ENCODE measurements around the gene GPR65. TPM values are rescaled to one million over a fixed set of nuclear protein-coding genes. Genes with fewer than 3 reads are reported as not detected.

The GPR65 gene
- total RNA-seq, 1 donor from 2014 or later, result not detected

DNA sequence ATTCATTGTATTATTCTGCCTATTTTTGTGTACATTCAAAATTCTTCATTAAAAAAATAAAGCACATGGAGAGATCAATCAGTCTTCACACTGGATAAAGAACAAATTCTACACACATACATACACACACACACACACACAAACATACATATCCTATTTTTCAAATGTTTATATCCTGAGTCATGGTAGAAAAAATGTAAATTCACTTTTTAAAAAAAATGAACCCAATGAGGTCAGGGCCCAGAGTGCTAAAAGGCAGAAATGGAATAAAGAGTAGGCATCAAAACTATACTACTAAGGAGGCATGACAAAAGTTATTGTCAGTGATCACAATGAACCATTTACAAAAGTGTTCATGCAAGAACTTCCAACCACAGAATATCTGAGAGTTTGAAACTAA is 29.3 kb upstream of the GPR65 start:
- TF ChIP-seq, protein P1, sequence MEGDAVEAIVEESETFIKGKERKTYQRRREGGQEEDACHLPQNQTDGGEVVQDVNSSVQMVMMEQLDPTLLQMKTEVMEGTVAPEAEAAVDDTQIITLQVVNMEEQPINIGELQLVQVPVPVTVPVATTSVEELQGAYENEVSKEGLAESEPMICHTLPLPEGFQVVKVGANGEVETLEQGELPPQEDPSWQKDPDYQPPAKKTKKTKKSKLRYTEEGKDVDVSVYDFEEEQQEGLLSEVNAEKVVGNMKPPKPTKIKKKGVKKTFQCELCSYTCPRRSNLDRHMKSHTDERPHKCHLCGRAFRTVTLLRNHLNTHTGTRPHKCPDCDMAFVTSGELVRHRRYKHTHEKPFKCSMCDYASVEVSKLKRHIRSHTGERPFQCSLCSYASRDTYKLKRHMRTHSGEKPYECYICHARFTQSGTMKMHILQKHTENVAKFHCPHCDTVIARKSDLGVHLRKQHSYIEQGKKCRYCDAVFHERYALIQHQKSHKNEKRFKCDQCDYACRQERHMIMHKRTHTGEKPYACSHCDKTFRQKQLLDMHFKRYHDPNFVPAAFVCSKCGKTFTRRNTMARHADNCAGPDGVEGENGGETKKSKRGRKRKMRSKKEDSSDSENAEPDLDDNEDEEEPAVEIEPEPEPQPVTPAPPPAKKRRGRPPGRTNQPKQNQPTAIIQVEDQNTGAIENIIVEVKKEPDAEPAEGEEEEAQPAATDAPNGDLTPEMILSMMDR (conservative IDR thresholded peaks at IDR 0.05; ENCODE audit: low read depth, low read length), result no peak
- H3K4me3 ChIP-seq (ENCODE audit: low read depth, low read length), result no peak overlapping the region
- no peak for DNase-seq (ENCODE audit: low read depth)

DNA sequence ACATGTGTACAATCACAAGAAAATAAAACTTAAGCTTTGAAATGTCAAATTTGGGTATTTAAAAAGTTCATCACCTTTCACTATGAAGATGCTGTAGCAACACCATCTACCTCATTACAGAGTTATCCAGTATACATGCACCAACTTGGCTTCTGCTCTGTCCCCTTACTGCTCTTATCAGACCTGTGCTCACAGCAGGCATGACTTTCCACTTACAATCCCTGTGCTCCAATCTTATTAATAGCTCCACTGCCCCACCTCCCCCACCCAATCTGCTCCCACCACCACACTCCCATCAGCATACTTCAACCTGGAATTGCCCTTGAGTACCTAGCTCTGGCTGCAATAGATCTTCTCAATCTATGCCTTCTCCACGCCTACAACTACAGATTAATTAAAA is 25.2 kb upstream of the GPR65 start:
- no peak for DNase-seq (ENCODE audit: low read depth)
- TF ChIP-seq, protein P1 (conservative IDR thresholded peaks at IDR 0.05; ENCODE audit: low read depth, low read length), result no peak
- H3K4me3 ChIP-seq (ENCODE audit: low read depth, low read length), result no peak overlapping the region

GRCh38 chr14:87989221-87989955 is 15.5 kb upstream of the GPR65 start:
- TF ChIP-seq, protein P1 (conservative IDR thresholded peaks at IDR 0.05; ENCODE audit: low read depth, low read length), result no peak
- H3K4me3 ChIP-seq (ENCODE audit: low read depth, low read length), result no peak overlapping the region
- DNase-seq (ENCODE audit: low read depth), result no peak

DNA sequence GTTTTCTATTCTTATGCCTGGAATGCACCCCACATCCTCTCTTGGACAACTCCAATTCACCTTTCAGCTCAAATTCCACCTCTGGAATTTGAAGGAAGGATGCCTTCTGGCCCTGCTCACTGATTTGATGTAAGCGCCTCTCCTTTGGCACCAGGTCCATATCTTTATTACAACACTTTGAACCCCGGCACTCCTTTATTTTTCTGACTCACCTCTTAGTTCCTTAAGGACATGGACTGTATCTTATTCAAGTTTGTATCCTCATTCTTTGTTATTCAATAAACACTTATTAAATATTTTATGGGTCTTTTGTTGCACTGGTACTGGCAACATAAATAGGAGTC is 15.0 kb upstream of the GPR65 start:
- no peak overlapping the region for H3K4me3 ChIP-seq (ENCODE audit: low read depth, low read length)
- no peak for DNase-seq (ENCODE audit: low read depth)
- TF ChIP-seq, protein P1 (conservative IDR thresholded peaks at IDR 0.05; ENCODE audit: low read depth, low read length), result no peak

GRCh38 chr14:87990682-87991081 is 14.3 kb upstream of the GPR65 start:
- no peak for DNase-seq (ENCODE audit: low read depth)
- no peak overlapping the region for H3K4me3 ChIP-seq (ENCODE audit: low read depth, low read length)
- TF ChIP-seq, protein P1 (conservative IDR thresholded peaks at IDR 0.05; ENCODE audit: low read depth, low read length), result no peak

GRCh38 chr14:87992346-87992717 is 12.6 kb upstream of the GPR65 start:
- H3K4me3 ChIP-seq (ENCODE audit: low read depth, low read length), result peak overlapping the region; percentile 70
- TF ChIP-seq, protein P1 (conservative IDR thresholded peaks at IDR 0.05; ENCODE audit: low read depth, low read length), result no peak
- DNase-seq (ENCODE audit: low read depth), result no peak
